Stimulated activated CD4-positive, alpha-beta T cell treated with anti-CD3 and anti-CD28 coated beads, Interleukin-1b, Interleukin-23, amount 100 ng/mL, for 24 hours (primary cell): ENCODE results near the gene CELF4.

ENCODE experiments used
- DNase-seq, 4 experiments: peaks; one replicate each; pipeline ENCODE4 v3.0.0-alpha.2; 2020; ENCODE audit warnings: low read depth in 4 of 4, low spot score in 1 of 4

The CELF4 gene

GRCh38 chr18:37328946-37329719 is 236.5 kb downstream of the CELF4 start:
- no peak for DNase-seq

DNA sequence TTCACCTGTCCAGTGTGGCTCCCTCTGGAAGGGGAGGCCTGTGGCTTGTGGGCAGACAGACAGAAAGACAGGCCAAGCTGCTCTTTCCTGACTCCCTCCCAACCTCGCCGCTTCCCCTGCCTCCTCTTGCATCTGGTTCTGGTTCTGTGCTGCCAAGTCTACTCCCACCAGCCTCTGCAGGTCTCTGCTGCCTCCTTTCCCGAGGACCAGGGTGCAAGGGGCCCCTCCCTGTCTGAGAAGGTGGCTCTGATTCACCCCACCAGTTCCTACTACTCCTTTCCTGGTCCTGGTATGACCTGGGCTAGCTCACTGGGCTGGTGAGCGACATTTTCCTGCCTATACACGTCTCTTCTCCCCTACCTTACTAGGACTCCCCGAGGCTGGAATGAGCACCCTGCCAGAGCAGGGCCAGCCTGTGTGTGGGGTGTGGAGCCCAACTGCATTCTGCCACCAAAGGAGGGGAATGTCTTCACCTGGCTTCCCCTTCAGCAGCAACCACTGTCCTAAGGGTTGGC is 238.5 kb downstream of the CELF4 start:
- DNase-seq = no peak

DNA sequence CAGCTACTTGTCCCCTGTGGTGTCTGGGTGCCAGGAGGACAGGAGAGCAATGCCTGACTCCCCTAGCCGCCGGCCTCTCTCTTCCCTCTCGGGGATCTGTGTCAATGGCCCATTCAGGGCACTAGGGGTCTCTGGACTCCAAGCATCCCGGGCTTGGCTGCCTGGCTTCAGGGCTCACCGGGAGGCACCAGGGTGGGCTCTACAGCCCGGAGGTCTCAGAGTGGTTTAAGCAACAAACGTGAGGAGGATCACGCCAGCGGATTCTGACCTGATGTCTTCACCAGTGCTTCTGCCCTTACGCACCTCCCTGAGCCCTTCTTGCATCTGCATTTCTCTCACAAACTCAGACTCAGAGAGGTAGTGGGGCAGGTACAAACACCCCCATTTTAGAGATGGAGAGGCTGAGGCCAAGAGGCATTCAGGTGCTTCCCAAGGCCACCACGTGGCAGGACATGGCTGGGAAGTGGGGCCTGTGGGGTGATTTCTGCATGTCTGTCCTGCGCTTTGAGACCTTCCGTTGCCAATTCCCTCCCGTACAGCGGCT is 243.0 kb downstream of the CELF4 start:
- no peak for DNase-seq

GRCh38 chr18:37321582-37322491 is 243.8 kb downstream of the CELF4 start:
- no peak for DNase-seq

- no peak for DNase-seq
Observed at GRCh38 chr18:37320317-37320716, 245.3 kb downstream of the CELF4 start.

DNA sequence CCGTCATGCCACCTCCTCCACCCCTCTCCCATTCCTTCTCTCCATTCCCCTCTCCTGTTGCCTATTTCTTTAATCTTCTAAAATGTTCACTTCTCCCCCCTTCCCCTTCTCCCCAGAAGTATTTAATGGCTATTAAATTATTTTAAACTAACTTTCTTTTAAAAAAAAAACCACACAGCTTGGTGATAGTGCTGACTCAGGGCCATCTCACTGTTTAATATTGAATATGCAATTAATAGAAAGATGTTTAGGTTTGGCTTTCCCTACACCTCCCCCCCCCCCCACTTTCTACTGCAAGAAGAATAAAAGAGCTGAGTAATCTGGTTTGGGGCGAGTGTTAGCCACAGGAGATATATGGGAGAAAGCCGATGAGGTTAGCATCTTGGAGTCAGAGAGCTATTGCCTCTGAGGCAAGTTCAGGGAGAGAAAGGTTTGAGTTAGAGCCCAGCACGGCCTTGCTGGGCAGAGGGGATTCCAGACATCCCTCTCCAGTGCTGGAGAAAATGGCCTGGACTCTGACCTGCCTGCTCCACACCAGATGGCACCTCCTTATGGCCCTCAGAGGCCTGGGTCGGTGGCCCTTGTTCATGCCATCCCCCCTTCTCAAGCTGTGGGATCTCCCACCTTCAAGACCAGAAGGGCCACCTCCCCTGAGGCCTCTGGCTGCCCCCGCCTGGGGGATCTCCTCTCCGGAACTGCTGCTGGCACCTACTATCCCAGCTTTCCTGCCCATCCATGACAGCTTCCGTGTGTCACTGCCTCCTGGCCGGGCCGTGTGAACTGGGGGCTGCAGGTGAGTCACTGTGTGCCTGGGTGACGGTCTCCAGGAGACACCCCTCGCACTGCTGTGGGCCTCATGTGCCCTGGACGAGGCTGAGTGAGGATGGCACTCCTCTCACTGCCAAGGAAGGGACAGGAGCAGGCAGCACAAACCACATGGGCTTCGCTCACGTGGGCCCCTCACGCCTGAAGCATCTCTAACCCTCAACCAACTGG is 246.9 kb downstream of the CELF4 start:
- DNase-seq = no peak

DNA sequence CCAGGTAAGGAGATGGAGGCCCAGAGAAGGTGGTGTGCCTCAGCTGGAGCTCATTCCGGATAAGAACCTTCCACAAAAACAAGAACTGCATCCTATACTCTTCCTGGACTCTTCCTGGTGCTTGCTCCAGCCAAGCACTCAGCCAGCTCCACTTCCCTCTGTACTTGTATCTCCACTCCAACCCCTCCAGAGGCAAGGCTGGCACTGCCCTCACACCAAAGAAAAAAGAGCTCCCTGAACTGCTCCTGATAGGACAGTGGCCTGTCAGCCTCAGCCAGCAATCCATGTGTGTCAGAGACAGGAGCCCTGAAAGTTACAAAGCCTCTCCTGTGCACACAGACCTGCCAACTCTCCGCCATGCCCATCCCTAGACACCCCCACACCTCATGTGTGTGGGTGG is 248.1 kb downstream of the CELF4 start:
- no peak for DNase-seq

- DNase-seq = no peak
Observed at GRCh38 chr18:37316468-37316867, 249.1 kb downstream of the CELF4 start.

DNA sequence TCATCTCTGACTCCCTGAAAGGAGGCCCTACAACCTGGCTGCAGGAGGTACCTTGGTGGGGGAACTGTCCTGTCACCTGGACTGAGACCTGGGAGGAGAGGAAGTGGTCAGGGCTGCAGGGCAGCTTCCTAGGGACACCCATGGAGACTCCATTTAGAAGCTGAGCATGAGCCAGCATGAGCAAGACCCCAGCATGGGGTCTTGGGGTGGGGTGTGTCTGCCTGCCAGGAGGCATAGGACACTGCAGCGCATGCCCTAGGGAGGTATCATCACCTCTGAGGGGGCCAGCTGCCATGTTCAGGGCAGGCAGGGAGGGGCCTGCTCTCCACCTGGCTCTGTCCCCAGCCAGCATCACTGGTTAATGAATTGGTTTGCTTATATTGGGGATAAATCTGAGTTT is 249.7 kb downstream of the CELF4 start:
- DNase-seq = no peak

- DNase-seq = no peak
Observed at GRCh38 chr18:37314534-37314933, 251.1 kb downstream of the CELF4 start.

GRCh38 chr18:37313624-37314023 is 252.0 kb downstream of the CELF4 start:
- no peak for DNase-seq

DNA sequence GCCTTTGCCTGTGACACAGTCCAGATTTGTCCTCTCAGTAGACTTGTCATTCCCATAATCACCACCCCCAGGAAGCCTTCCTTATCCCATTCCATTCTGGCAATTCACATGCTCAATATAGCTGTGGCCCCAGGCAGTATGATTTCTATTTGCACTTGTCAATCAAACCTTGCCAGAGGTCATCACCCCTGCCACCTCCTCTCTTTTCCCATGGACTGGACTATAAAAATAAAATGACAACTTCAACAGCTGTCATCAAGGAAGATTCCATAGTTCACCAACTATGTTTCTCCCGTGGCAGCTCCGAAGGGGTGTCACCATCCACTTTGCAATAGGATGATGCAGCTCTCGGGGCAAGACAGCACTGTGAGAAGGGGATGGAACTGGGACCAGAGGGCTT is 255.7 kb downstream of the CELF4 start:
- DNase-seq = no peak

- no peak for DNase-seq
Observed at GRCh38 chr18:37309059-37309458, 256.5 kb downstream of the CELF4 start.

DNA sequence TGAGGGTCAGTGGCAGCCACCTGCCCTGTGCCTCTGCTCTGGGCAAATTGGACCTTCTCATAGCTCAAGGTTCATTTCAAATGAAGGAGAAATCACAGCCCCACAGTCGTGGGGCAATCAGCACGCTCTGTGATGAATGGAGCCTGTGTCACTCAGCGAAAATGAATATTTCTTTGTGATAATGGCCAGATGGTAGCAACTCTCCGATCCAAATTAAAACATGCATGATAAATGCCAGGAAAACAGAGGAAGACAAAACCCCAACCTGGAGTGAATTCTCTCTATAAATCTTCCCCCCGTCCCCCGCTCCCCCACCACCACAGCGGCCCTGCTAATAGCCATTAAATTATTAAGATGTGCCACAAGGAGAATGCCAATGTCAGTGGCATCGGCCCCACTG is 258.4 kb downstream of the CELF4 start:
- no peak for DNase-seq

DNA sequence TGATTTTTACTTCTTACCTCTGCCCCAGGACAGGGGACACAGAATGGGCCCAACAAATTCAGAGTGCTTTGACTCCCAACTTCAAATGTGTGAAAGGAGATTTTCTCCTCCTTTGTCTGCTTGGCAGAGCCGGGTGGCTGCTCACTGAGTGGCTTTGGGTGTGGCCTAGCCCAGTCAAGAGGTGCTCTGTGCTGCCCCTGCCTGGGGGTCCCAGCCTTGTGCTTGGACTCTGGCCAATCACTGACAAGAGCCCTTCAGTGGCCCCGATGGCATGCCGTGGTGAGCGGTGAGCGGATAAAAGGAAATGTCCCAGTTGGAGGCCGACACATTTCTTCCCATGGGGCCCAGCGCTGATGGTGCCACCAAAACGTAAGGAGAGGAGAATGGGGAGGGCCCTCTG is 259.2 kb downstream of the CELF4 start:
- DNase-seq = no peak

DNA sequence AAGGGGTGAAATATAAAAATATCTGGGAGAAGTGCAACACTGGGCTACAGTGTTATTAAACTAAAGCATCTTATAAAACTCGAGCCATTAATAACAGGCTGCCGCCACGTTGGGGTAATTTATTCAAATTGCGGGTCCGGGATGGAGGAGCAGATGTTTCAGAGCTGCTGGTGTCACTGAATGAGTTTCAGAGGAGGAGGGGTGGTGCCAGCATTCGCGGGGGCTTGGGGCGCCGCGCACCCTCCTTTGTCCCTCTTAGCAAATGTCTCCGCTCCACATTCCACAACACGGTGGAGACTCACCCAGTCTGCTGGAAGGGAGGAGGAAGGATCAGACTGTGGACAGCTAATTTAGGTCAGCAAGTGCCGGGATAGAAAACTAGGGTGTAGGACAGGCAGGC is 260.5 kb downstream of the CELF4 start:
- DNase-seq = no peak

DNA sequence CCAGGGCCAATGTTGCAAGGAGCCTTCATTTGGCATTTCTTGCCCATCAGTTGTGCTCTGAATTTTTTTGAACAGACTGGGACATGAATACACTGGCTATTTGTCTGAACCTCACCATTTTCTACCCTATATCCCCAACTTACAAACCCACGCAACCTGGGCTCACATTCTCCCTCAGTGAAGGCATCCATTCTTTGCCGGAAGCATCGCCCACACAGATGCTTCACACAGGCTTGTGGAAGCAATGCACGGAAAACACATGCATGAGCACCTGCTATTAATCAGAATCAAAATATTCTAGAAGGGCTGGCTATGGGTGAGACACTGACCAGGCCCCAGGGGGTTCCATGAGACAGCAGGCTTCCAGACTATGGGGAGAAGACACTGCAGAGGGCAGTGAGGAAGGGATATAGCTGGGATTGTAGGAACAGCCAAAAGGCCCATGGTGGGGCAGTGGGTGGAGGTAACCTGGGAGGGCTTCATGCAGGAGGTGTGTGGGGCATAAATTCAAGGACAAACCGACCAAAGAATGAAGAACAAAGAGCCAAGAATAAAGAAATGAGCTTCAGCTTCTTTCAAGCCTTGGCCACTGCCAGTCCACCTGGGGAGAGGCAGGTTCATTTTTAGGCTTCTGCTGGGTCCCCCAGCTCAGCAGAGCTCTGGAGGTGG is 261.5 kb downstream of the CELF4 start:
- no peak for DNase-seq

DNA sequence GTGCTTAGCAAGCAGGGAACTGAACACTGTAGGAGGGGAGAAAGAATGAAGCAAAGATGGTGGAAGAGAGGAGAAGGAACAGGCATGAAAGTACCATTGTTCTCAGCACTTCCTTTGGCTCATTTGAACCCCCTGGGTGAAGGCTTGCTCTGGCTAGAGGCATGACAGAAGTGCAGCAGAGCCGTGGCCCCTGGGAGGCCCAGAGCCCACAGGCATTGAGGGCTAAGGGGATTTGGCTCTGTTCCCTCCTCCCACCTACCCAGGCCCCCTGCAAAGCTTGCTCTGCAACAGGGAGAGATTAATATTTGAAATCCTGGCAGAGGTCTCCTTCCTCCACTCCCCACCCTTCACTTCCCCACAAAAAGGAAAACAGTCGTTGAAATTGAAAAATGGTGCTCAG is 262.6 kb downstream of the CELF4 start:
- no peak for DNase-seq

GRCh38 chr18:37302519-37302918 is 263.1 kb downstream of the CELF4 start:
- DNase-seq = no peak
